H9 (cell line): ENCODE measurements around the gene FCMR. TPM values are rescaled to one million over a fixed set of nuclear protein-coding genes. Genes with fewer than 3 reads are reported as not detected.

Experiments used
- DNase-seq: peaks from one replicate; pipeline ENCODE4 v3.0.0-alpha.2; 2017
- H2AFZ ChIP-seq: one replicate; pipeline ENCODE4 v1.6.1; 2013; ENCODE audit warnings: mild to moderate bottlenecking, low read length, control low read depth, moderate library complexity
- H2AK5ac ChIP-seq: 2 replicates; pipeline ENCODE4 v1.6.1; 2013; ENCODE audit warnings: low read length, control low read depth, mixed read lengths; ENCODE audit not compliant: insufficient read length
- H2BK120ac ChIP-seq: one replicate; pipeline ENCODE4 v1.6.1; 2013; ENCODE audit warnings: low read depth, mild to moderate bottlenecking, low read length, control low read depth, inconsistent platforms; ENCODE audit not compliant: poor library complexity, severe bottlenecking
- H2BK12ac ChIP-seq: 2 replicates; pipeline ENCODE4 v1.6.1; 2013; ENCODE audit warnings: low read length, control low read depth, mixed read lengths, low read depth; ENCODE audit not compliant: insufficient read length
- H2BK15ac ChIP-seq: 2 replicates; pipeline ENCODE4 v1.6.1; 2013; ENCODE audit warnings: low read depth, low read length, control low read depth
- H2BK20ac ChIP-seq: one replicate; pipeline ENCODE4 v1.6.1; 2013; ENCODE audit warnings: low read depth, mild to moderate bottlenecking, low read length, control low read depth, inconsistent platforms; ENCODE audit not compliant: poor library complexity, severe bottlenecking
- H2BK5ac ChIP-seq: 2 replicates; pipeline ENCODE4 v1.6.1; 2013; ENCODE audit warnings: low read length, control low read depth, mixed read lengths; ENCODE audit not compliant: insufficient read length
- H3K14ac ChIP-seq: 2 replicates; pipeline ENCODE4 v1.6.1; 2013; ENCODE audit warnings: low read length, control low read depth; ENCODE audit not compliant: insufficient read depth
- H3K18ac ChIP-seq: 2 replicates; pipeline ENCODE4 v1.6.1; 2013; ENCODE audit warnings: low read depth, mild to moderate bottlenecking, mixed read lengths, low read length, control low read depth; ENCODE audit not compliant: insufficient read length
- H3K23ac ChIP-seq: 2 replicates; pipeline ENCODE4 v1.6.1; 2013; ENCODE audit warnings: low read length, control low read depth, mixed read lengths, low read depth; ENCODE audit not compliant: insufficient read length
- H3K23me2 ChIP-seq: 2 replicates; pipeline ENCODE4 v1.6.1; 2013; ENCODE audit warnings: low read depth, mild to moderate bottlenecking, mixed read lengths, low read length, control low read depth; ENCODE audit not compliant: insufficient read length, poor library complexity, severe bottlenecking
- H3K27ac ChIP-seq: 2 replicates; pipeline ENCODE4 v1.5.1; 2013; ENCODE audit warnings: low read length, control low read depth, mixed read lengths, low read depth; ENCODE audit not compliant: insufficient read length
- H3K27me3 ChIP-seq: 2 replicates; pipeline ENCODE4 v1.6.1; 2013; ENCODE audit warnings: low read length, control low read depth, inconsistent platforms; ENCODE audit not compliant: insufficient read depth
- H3K4ac ChIP-seq: 2 replicates; pipeline ENCODE4 v1.6.1; 2013; ENCODE audit warnings: low read depth, mild to moderate bottlenecking, control low read depth, inconsistent platforms, low read length, moderate library complexity
- H3K4me1 ChIP-seq: 2 replicates; pipeline ENCODE4 v1.6.1; 2013; ENCODE audit warnings: low read length, control low read depth, inconsistent platforms; ENCODE audit not compliant: insufficient read depth
- H3K4me2 ChIP-seq: 2 replicates; pipeline ENCODE4 v1.6.1; 2013; ENCODE audit warnings: low read length, control low read depth, mixed read lengths; ENCODE audit not compliant: insufficient read length, insufficient read depth
- H3K56ac ChIP-seq: 2 replicates; pipeline ENCODE4 v1.6.1; 2013; ENCODE audit warnings: low read depth, mild to moderate bottlenecking, mixed read lengths, low read length, control low read depth; ENCODE audit not compliant: insufficient read length
- H3K79me1 ChIP-seq: 2 replicates; pipeline ENCODE4 v1.6.1; 2013; ENCODE audit warnings: low read depth, mild to moderate bottlenecking, moderate library complexity, low read length, control low read depth, inconsistent platforms; ENCODE audit not compliant: insufficient read depth, poor library complexity, severe bottlenecking
- H3K79me2 ChIP-seq: 2 replicates; pipeline ENCODE4 v1.6.1; 2013; ENCODE audit warnings: low read length, control low read depth, inconsistent platforms; ENCODE audit not compliant: insufficient read depth
- H3K9ac ChIP-seq: 2 replicates; pipeline ENCODE4 v1.6.1; 2013; ENCODE audit warnings: low read length, control low read depth, mixed read lengths; ENCODE audit not compliant: insufficient read length; ENCODE audit errors: extremely low read depth
- H3K9me3 ChIP-seq: one replicate; pipeline ENCODE4 v1.6.1; 2013; ENCODE audit warnings: low read depth, low read length, inconsistent platforms; ENCODE audit not compliant: control insufficient read depth
- H3T11ph ChIP-seq: one replicate; pipeline ENCODE4 v1.6.1; 2013; ENCODE audit warnings: mild to moderate bottlenecking, low read length, control low read depth, inconsistent platforms
- H4K20me1 ChIP-seq: one replicate; pipeline ENCODE4 v1.6.1; 2013; ENCODE audit not compliant: control insufficient read depth, insufficient read length, insufficient read depth
- H4K5ac ChIP-seq: 2 replicates; pipeline ENCODE4 v1.6.1; 2013; ENCODE audit warnings: low read depth, mild to moderate bottlenecking, mixed read lengths, low read length, control low read depth; ENCODE audit not compliant: insufficient read length
- H4K8ac ChIP-seq: replicated peaks from 2 replicates; pipeline ENCODE4 v1.6.1; 2013; ENCODE audit warnings: low read length, control low read depth, mixed read lengths, low read depth; ENCODE audit not compliant: insufficient read length
- H4K91ac ChIP-seq: 2 replicates; pipeline ENCODE4 v1.6.1; 2013; ENCODE audit warnings: low read depth, mild to moderate bottlenecking, moderate library complexity, mixed read lengths, low read length, control low read depth; ENCODE audit not compliant: insufficient read length
- H3K27ac Mint-ChIP-seq, 3 experiments: 2 replicates in 2 of 3; 3 replicates in 1 of 3; pipeline ENCODE4 v1.8.0; 2020 to 2021; ENCODE audit warnings: mixed read lengths in 3 of 3, mild to moderate bottlenecking in 1 of 3, moderate library complexity in 1 of 3
- H3K27me3 Mint-ChIP-seq: 2 replicates; pipeline ENCODE4 v1.8.0; 2021; ENCODE audit warnings: low read depth, mild to moderate bottlenecking, moderate library complexity, mixed read lengths
- H3K36me3 Mint-ChIP-seq, 3 experiments: 2 replicates in 2 of 3; 3 replicates in 1 of 3; pipeline ENCODE4 v1.8.0; 2020 to 2021; ENCODE audit warnings: low read depth in 3 of 3, mixed read lengths in 3 of 3; ENCODE audit not compliant: insufficient read depth in 1 of 3
- H3K4me1 Mint-ChIP-seq, 2 experiments: 2 replicates each; pipeline ENCODE4 v1.8.0; 2020; ENCODE audit warnings: mixed read lengths in 2 of 2
- H3K4me3 Mint-ChIP-seq, 2 experiments: 2 replicates in 1 of 2; 3 replicates in 1 of 2; pipeline ENCODE4 v1.8.0; 2020 to 2021; ENCODE audit warnings: mild to moderate bottlenecking in 2 of 2, mixed read lengths in 2 of 2, moderate library complexity in 1 of 2
- H3K9me3 Mint-ChIP-seq, 2 experiments: 2 replicates in 1 of 2; 3 replicates in 1 of 2; pipeline ENCODE4 v1.8.0; 2020; ENCODE audit warnings: mild to moderate bottlenecking in 2 of 2, mixed read lengths in 2 of 2, moderate library complexity in 1 of 2
- WGBS: extraction: QIAGEN DNeasy Blood & Tissue Kit; methylation state at CpG from one replicate; pipeline ENCODE4 v1.1.7; 2013; ENCODE audit warnings: missing lambda C conversion rate, low lambda C conversion rate, mixed read lengths; ENCODE audit not compliant: insufficient read length; ENCODE audit errors: extremely low coverage; 5-methylcytosine and 5-hydroxymethylcytosine counted together
- total RNA-seq: library from RNA; stranded (reverse); gene quantifications from 2 replicates; pipeline ENCODE4 v1.2.1, GENCODE V29; 2021
- TF ChIP-seq, protein P1 (sequence below): fragments of 200-600 bp; sonication (generic); conservative IDR thresholded peaks from 3 replicates; pipeline ENCODE4 v1.8.0; 2021; ENCODE audit warnings: antibody characterized with exemption, mild to moderate bottlenecking

FCMR gene
- total RNA-seq, 1 experiment from 2014 or later, result not detected

DNA sequence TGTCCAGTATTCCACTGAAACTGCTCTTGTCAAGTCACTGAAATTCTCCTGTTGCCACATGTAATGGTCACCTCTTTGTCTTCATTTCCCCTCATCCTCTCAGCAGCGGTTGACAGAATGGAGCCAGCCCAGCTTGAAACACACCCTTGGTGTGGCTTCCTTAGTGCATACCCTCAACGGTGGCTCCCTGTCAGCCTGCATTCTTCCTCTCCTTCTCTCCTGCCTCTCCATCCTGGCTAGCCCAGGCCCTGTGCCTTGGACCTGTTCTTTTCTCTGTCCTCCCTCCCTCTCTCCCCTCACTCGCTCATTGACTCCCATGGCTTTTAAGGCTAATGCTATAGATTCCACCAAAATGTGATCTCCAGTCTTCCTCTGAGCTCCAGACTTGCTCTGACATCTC lies 3.7 kb downstream of the FCMR start:
- H3K27me3 Mint-ChIP-seq, result peaks cover 32% of the 10 kb centered on the region
- no peak overlapping the region for H2BK5ac ChIP-seq
- H3K56ac ChIP-seq, result no peak overlapping the region
- H3K79me2 ChIP-seq, result no peaks in the 10 kb centered on the region
- H2AK5ac ChIP-seq, result no peak overlapping the region
- H4K8ac ChIP-seq, result no peak overlapping the region
- no peak overlapping the region for H2BK12ac ChIP-seq
- no peak overlapping the region for H2BK20ac ChIP-seq
- no peak overlapping the region for H3K27ac Mint-ChIP-seq
- no peak overlapping the region for H3K4ac ChIP-seq
- WGBS, result no CpG with 5 or more reads among the region's 3 CpGs
- H3K4me2 ChIP-seq, result no peak overlapping the region
- no peak overlapping the region for H3K18ac ChIP-seq
- H4K91ac ChIP-seq, result no peak overlapping the region
- no peaks in the 10 kb centered on the region for H4K20me1 ChIP-seq
- DNase-seq, result no peak
- no peak overlapping the region for H3K27ac ChIP-seq
- H2BK15ac ChIP-seq, result no peak overlapping the region
- no peak overlapping the region for H2AFZ ChIP-seq
- H3K36me3 Mint-ChIP-seq, result no peaks in the 10 kb centered on the region
- H3K27me3 ChIP-seq, result no peaks in the 10 kb centered on the region
- H4K5ac ChIP-seq, result no peak overlapping the region
- no peaks in the 10 kb centered on the region for H3K4me1 ChIP-seq
- H3K9ac ChIP-seq, result no peak overlapping the region
- no peak overlapping the region for H3K23ac ChIP-seq
- H2BK120ac ChIP-seq, result no peak overlapping the region
- H3K23me2 ChIP-seq, result no peaks in the 10 kb centered on the region
- H3K4me3 Mint-ChIP-seq, result no peak overlapping the region
- no peak overlapping the region for H3T11ph ChIP-seq
- TF ChIP-seq, protein P1, sequence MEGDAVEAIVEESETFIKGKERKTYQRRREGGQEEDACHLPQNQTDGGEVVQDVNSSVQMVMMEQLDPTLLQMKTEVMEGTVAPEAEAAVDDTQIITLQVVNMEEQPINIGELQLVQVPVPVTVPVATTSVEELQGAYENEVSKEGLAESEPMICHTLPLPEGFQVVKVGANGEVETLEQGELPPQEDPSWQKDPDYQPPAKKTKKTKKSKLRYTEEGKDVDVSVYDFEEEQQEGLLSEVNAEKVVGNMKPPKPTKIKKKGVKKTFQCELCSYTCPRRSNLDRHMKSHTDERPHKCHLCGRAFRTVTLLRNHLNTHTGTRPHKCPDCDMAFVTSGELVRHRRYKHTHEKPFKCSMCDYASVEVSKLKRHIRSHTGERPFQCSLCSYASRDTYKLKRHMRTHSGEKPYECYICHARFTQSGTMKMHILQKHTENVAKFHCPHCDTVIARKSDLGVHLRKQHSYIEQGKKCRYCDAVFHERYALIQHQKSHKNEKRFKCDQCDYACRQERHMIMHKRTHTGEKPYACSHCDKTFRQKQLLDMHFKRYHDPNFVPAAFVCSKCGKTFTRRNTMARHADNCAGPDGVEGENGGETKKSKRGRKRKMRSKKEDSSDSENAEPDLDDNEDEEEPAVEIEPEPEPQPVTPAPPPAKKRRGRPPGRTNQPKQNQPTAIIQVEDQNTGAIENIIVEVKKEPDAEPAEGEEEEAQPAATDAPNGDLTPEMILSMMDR, result no peak
- H3K4me1 Mint-ChIP-seq, result no peaks in the 10 kb centered on the region
- H3K9me3 ChIP-seq, result no peaks in the 10 kb centered on the region
- H3K9me3 Mint-ChIP-seq, result no peaks in the 10 kb centered on the region
- H3K79me1 ChIP-seq, result no peaks in the 10 kb centered on the region
- no peak overlapping the region for H3K14ac ChIP-seq
